GM13976 (cell line): ENCODE results near the gene NUP93.

ENCODE experiments used
- DNase-seq: peaks from one replicate; pipeline ENCODE4 v3.0.0; 2012; ENCODE audit warnings: low spot score
- in situ Hi-C: fragments of 300-500 bp; cut with MboI; formaldehyde crosslinking; loops from one replicate; pipeline ENCODE4 v1.12.0; 2022; ENCODE audit warnings: low sequenced_read_pairs, mixed read lengths, inconsistent platforms; ENCODE audit not compliant: unreplicated experiment
- TF ChIP-seq, protein P1 (sequence below): IDR thresholded peaks from 2 replicates; pipeline ENCODE4 v1.5.1; 2012; ENCODE audit warnings: borderline replicate concordance, mild to moderate bottlenecking; ENCODE audit not compliant: insufficient read depth; ENCODE audit errors: extremely low read depth, missing control alignments, control extremely low read depth

The NUP93 gene

DNA sequence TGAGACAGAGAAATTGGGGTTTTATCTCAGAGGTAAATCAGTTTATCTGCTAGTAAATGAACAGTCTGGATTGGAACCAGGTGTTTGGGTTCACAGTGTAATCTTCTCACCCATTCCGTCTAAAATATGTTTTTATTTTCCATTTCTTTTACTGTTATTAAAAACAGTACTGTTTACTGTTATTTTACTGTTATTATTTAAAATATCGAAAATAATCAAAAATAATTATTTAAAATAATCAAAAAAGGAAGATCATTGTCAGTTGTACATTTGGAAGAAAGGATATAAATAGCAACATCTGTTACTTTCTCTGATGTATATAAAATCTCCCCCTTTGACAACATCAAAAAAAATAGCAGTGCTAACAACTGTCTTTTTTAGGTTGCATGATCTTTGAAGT, 11.5 kb downstream of the NUP93 start:
- DNase-seq, result no peak
- TF ChIP-seq, protein P1, sequence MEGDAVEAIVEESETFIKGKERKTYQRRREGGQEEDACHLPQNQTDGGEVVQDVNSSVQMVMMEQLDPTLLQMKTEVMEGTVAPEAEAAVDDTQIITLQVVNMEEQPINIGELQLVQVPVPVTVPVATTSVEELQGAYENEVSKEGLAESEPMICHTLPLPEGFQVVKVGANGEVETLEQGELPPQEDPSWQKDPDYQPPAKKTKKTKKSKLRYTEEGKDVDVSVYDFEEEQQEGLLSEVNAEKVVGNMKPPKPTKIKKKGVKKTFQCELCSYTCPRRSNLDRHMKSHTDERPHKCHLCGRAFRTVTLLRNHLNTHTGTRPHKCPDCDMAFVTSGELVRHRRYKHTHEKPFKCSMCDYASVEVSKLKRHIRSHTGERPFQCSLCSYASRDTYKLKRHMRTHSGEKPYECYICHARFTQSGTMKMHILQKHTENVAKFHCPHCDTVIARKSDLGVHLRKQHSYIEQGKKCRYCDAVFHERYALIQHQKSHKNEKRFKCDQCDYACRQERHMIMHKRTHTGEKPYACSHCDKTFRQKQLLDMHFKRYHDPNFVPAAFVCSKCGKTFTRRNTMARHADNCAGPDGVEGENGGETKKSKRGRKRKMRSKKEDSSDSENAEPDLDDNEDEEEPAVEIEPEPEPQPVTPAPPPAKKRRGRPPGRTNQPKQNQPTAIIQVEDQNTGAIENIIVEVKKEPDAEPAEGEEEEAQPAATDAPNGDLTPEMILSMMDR, result no peak
- in situ Hi-C loops, result no loop called here

DNA sequence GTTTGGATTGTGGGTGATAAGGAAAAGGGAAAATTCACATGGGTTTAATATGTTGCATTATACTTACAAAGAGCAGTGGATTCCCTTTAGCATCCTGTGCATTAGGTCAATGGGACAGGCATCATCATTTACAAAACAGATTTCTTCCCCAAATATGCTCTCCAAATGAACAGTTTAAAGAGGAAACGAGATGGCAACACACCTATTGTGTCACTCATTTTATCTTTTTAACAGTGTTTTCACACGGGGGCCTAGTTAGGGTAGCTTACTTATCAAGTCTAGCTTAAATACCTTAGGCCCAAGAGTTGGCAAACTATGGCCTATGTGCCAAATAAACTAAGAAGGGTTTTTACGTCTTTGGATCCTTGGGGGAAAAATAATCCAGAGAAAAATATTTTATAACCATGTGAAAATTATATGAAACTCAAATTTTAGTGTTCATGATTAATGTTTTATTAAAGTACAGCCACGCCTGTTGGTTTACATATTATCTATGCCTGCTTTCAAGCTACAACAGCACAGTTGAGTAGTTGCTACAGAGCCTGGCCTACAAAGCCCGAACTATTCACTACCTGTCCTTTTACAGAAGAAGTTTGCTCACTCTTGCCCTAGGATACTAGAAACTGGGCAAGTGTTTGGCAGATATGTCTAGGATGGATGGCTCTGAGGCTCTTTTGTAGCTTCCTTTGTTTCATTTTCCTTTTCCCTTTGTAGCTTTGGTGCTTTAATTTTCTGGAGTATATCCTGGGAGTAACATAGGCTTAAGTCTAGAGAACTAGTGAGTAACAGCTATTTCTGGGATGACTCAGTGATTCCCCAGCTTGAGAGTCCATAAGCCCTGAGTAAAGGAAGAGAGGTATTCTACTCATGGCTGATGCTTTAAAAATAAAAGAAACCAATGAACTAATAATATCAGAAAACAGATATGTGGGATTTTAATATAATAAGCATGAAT, 12.4 kb downstream of the NUP93 start:
- TF ChIP-seq, protein P1, result no peak
- DNase-seq, result no peak
- in situ Hi-C loops, result no loop called here

DNA sequence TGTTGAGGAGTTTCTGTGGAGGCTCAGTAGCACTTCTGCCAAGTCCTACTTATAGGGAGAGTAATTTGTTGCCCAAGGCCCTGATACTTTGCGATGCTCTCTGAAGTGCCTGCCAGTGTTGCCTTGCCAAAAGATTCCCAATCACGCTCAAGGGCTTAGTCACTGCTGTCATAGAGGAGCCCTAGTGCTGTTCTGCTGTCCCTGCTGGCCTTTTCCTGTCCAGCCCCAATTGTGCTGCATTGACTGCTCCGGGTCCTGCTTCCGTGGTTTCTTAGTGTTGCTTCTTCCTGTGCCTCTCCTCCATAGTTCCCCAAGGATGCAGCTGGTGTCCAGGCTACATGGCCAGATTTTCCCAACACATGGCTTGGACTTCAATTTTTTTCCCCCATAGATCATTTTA, 13.9 kb downstream of the NUP93 start:
- TF ChIP-seq, protein P1, result no peak
- DNase-seq, result no peak
- in situ Hi-C loops, result no loop called here

DNA sequence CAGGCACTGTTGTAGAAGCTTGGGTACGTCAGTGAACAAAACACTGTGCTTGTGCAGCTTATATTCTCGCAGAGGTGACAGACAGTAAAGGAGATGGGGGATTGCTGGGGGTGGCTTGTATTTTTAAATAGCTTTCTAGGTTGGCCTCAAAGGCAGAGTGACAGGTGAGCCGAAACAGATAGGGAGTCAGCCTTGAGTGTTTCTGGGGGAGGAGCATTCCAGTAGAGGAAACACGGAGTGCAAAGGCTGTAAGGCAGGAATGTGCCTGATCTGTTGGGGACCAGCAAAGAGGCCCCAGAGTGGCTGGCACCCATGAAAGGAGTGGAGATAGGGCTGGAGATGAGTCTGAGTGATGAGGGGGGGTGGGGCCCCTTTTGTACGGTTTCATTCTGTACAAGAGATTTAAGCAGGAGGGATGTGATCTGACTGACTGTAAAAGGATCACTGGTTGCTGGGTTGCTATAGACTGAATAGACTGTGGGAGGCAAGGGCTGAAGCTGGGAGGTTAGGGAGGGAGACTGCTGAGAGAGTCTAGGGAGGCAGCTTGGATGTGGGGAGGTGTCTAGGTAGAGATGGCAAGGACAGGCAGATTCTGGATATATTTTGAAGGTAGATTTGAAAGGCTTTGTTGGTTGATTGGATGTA, 15.2 kb downstream of the NUP93 start:
- no peak for DNase-seq
- TF ChIP-seq, protein P1, result no peak
- in situ Hi-C loops, result no loop called here

DNA sequence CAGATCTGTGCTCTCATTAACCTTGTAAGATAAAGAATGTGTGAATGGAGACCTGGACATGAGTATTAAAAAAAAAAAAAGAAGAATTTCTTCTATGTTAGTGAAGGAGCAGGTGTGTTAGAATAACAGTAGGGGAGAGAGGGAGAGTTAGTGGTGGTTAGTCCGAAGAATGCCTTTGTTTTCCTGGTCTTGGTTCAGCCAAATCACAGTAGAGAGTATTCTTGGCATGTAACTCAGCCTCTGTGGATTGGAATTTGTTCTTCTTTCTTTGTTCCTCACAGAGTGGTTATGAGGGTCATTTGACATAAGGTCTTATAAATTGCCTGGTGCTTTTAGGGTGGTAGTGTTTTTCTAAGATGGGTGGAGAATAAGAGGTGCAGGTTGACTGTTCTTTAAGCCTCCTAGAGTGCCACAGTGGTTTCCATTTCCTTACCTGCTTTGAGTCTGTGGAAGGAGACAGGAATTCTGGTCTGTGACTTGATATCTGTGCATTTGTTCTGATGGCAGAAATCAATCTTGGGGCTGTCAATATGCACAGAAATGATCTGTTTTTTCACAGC, 17.6 kb downstream of the NUP93 start:
- in situ Hi-C loops, result no loop called here
- DNase-seq, result no peak
- TF ChIP-seq, protein P1, result no peak

DNA sequence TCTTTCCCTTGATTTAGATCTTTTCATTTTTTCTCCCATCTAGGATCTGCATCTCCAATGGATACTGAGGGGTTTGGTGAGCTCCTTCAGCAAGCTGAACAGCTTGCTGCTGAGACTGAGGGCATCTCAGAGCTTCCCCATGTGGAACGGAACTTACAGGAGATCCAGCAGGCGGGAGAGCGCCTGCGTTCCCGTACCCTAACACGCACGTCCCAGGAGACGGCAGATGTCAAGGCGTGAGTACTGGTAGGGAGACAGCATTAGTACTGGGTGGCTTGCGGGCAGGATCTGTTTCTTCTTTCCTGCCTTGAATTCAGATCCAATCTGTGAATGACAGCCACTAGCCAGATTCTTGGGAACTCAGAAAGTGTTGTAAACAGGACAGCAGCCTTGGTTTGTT, 18.3 kb downstream of the NUP93 start:
- in situ Hi-C loops, result no loop called here
- DNase-seq, result no peak
- TF ChIP-seq, protein P1, result no peak
